ENCODE results near the gene CCDC138. TPM values are rescaled to one million over a fixed set of nuclear protein-coding genes. Genes with fewer than 3 reads are reported as not detected.

Gene CCDC138
- total RNA-seq, 2 donors from 2014 or later, result 29.7 to 30.2 TPM

GRCh38 chr2:108805782-108806181, 19.2 kb downstream of the CCDC138 start:
- no peak overlapping the region for H3K27ac Mint-ChIP-seq
- H3K4me3 Mint-ChIP-seq, result no peak overlapping the region
- no peak for TF ChIP-seq CTCF (conservative IDR thresholded peaks at IDR 0.05)
- Histone ChIP-seq H3K4me3 (ENCODE audit: low read length) (no peak overlapping the region), H3K9ac (ENCODE audit: extremely low read depth, low read length, poor library complexity, severe bottlenecking) (no peak overlapping the region), H3K36me3 (ENCODE audit: control insufficient read depth, insufficient read depth, low read length) (peaks cover 74% of the 10 kb centered on the region), H3K27ac (ENCODE audit: low read depth, low read length) (no peak overlapping the region), H3K4me1 (ENCODE audit: control insufficient read depth, insufficient read depth, low read length) (no peaks in the 10 kb centered on the region), H3K27me3 (ENCODE audit: control insufficient read depth, insufficient read depth, low read length, poor library complexity, severe bottlenecking) (no peaks in the 10 kb centered on the region), H3K9me3 (ENCODE audit: control insufficient read depth, low read length) (peaks cover 35% of the 10 kb centered on the region)
- H3K36me3 Mint-ChIP-seq (ENCODE audit: low read depth), result peaks cover 64% of the 10 kb centered on the region
- peaks cover 27% of the 10 kb centered on the region for H3K9me3 Mint-ChIP-seq
- H3K4me1 Mint-ChIP-seq, result no peaks in the 10 kb centered on the region
- no peaks in the 10 kb centered on the region for H3K27me3 Mint-ChIP-seq (ENCODE audit: insufficient read depth)
- WGBS, 2 experiments (ENCODE audit: insufficient coverage in 1 of 2, insufficient read length in 1 of 2), result 88 to 95% methylated on average over 1 of the region's 1 CpG
- no peak for DNase-seq

GRCh38 chr2:108806371-108807113, 20.0 kb downstream of the CCDC138 start:
- H3K4me1 Mint-ChIP-seq, result no peaks in the 10 kb centered on the region
- no peak overlapping the region for H3K27ac Mint-ChIP-seq
- Histone ChIP-seq H3K27ac (ENCODE audit: low read depth, low read length) (no peak overlapping the region), H3K9ac (ENCODE audit: extremely low read depth, low read length, poor library complexity, severe bottlenecking) (no peak overlapping the region), H3K9me3 (ENCODE audit: control insufficient read depth, low read length) (peaks cover 35% of the 10 kb centered on the region), H3K4me3 (ENCODE audit: low read length) (no peak overlapping the region), H3K4me1 (ENCODE audit: control insufficient read depth, insufficient read depth, low read length) (no peaks in the 10 kb centered on the region), H3K36me3 (ENCODE audit: control insufficient read depth, insufficient read depth, low read length) (peaks cover 75% of the 10 kb centered on the region), H3K27me3 (ENCODE audit: control insufficient read depth, insufficient read depth, low read length, poor library complexity, severe bottlenecking) (no peaks in the 10 kb centered on the region)
- TF ChIP-seq CTCF (conservative IDR thresholded peaks at IDR 0.05), result no peak
- no peak for DNase-seq
- no peaks in the 10 kb centered on the region for H3K27me3 Mint-ChIP-seq (ENCODE audit: insufficient read depth)
- peaks cover 27% of the 10 kb centered on the region for H3K9me3 Mint-ChIP-seq
- H3K36me3 Mint-ChIP-seq (ENCODE audit: low read depth), result peaks cover 69% of the 10 kb centered on the region
- no peak overlapping the region for H3K4me3 Mint-ChIP-seq
- 88 to 96% methylated on average over 5 to 6 of the region's 6 CpGs for WGBS, 2 experiments (ENCODE audit: insufficient coverage in 1 of 2, insufficient read length in 1 of 2)

- 87 to 97% methylated on average over 3 of the region's 3 CpGs for WGBS, 2 experiments (ENCODE audit: insufficient coverage in 1 of 2, insufficient read length in 1 of 2)
- no peaks in the 10 kb centered on the region for H3K27me3 Mint-ChIP-seq (ENCODE audit: insufficient read depth)
- H3K4me3 ChIP-seq (ENCODE audit: low read length), result peak overlapping the region; percentile 17
- H3K27me3 ChIP-seq (ENCODE audit: control insufficient read depth, insufficient read depth, low read length, poor library complexity, severe bottlenecking), result no peaks in the 10 kb centered on the region
- H3K36me3 ChIP-seq (ENCODE audit: control insufficient read depth, insufficient read depth, low read length), result peaks cover 73% of the 10 kb centered on the region
- H3K4me3 Mint-ChIP-seq, result no peak overlapping the region
- H3K27ac ChIP-seq (ENCODE audit: low read depth, low read length), result no peak overlapping the region
- H3K4me1 Mint-ChIP-seq, result no peaks in the 10 kb centered on the region
- H3K27ac Mint-ChIP-seq, result no peak overlapping the region
- peaks cover 71% of the 10 kb centered on the region for H3K36me3 Mint-ChIP-seq (ENCODE audit: low read depth)
- no peak for DNase-seq
- TF ChIP-seq CTCF (conservative IDR thresholded peaks at IDR 0.05), result no peak
- no peaks in the 10 kb centered on the region for H3K4me1 ChIP-seq (ENCODE audit: control insufficient read depth, insufficient read depth, low read length)
- no peak overlapping the region for H3K9ac ChIP-seq (ENCODE audit: extremely low read depth, low read length, poor library complexity, severe bottlenecking)
- peaks cover 35% of the 10 kb centered on the region for H3K9me3 ChIP-seq (ENCODE audit: control insufficient read depth, low read length)
- peaks cover 27% of the 10 kb centered on the region for H3K9me3 Mint-ChIP-seq
These were observed 23.4 kb downstream of the CCDC138 start for GRCh38 chr2:108809936-108810335.
